H4 (cell line): Measurements from ENCODE around the gene ZNF254. TPM values are rescaled to one million over a fixed set of nuclear protein-coding genes. Genes with fewer than 3 reads are reported as not detected.

Source experiments
- total RNA-seq: library from RNA; depleted of rRNA; stranded (reverse); fragments of >200 nt; shearing (Covaris generic); gene quantifications from 2 replicates; pipeline ENCODE4 v1.2.3, GENCODE V29; 2014; rRNA removed

ZNF254 gene
- total RNA-seq, 1 experiment from 2014 or later: 15.1 TPM

Other genes starting within 250 kb of the ZNF254 start
- 8.9 and 9.3 TPM in 2 replicates for gene ZNF726, start 172.3 kb upstream of the ZNF254 start, total RNA-seq